ENCODE results near the gene LCTL.

- TF ChIP-seq, protein P1, sequence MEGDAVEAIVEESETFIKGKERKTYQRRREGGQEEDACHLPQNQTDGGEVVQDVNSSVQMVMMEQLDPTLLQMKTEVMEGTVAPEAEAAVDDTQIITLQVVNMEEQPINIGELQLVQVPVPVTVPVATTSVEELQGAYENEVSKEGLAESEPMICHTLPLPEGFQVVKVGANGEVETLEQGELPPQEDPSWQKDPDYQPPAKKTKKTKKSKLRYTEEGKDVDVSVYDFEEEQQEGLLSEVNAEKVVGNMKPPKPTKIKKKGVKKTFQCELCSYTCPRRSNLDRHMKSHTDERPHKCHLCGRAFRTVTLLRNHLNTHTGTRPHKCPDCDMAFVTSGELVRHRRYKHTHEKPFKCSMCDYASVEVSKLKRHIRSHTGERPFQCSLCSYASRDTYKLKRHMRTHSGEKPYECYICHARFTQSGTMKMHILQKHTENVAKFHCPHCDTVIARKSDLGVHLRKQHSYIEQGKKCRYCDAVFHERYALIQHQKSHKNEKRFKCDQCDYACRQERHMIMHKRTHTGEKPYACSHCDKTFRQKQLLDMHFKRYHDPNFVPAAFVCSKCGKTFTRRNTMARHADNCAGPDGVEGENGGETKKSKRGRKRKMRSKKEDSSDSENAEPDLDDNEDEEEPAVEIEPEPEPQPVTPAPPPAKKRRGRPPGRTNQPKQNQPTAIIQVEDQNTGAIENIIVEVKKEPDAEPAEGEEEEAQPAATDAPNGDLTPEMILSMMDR (IDR thresholded peaks at IDR 0.05), result peak; percentile 43
- TF ChIP-seq ZFX (IDR thresholded peaks at IDR 0.05; ENCODE audit: borderline replicate concordance), result no peak
Measured at GRCh38 chr15:66498501-66499386, 67.1 kb downstream of the LCTL start.

All from 22Rv1 (cell line).